Keratinocyte (primary cell): ENCODE data around the gene EIF3L. TPM values are rescaled to one million over a fixed set of nuclear protein-coding genes. Genes with fewer than 3 reads are reported as not detected.

ENCODE experiments used
- DNase-seq: peaks from one replicate; pipeline ENCODE4 v3.0.0-alpha.2; 2011; ENCODE audit warnings: low read depth, missing footprints, low spot score
- FAIRE-seq: peaks from 2 replicates; lab custom pipeline; 2011; peaks lifted over from hg19 to GRCh38; lab: Jason Lieb, UNC
- H2AFZ ChIP-seq: 2 replicates; pipeline ENCODE4 v1.6.0; 2012; ENCODE audit warnings: low read length, control low read depth, inconsistent platforms; ENCODE audit not compliant: control insufficient read depth
- H3K27ac ChIP-seq: 2 replicates; pipeline ENCODE4 v1.5.1; 2011; ENCODE audit warnings: low read length; ENCODE audit not compliant: control insufficient read depth, insufficient read depth
- H3K27me3 ChIP-seq: 3 replicates; pipeline ENCODE4 v1.6.0; 2011; ENCODE audit warnings: low read length; ENCODE audit not compliant: control insufficient read depth, insufficient read depth; ENCODE audit errors: extremely low read depth
- H3K36me3 ChIP-seq, 2 experiments: 2 replicates in 1 of 2; 3 replicates in 1 of 2; pipeline ENCODE4 v1.5.1; 2011; ENCODE audit warnings: low read length in 2 of 2, mild to moderate bottlenecking in 1 of 2; ENCODE audit not compliant: control insufficient read depth in 2 of 2, insufficient read depth in 2 of 2; ENCODE audit errors: extremely low read depth in 1 of 2
- H3K4me1 ChIP-seq: 3 replicates; pipeline ENCODE4 v1.5.1; 2011; ENCODE audit warnings: low read length; ENCODE audit not compliant: control insufficient read depth, insufficient read depth; ENCODE audit errors: extremely low read depth
- H3K4me2 ChIP-seq: 3 replicates; pipeline ENCODE4 v1.6.0; 2011; ENCODE audit warnings: low read depth, low read length; ENCODE audit not compliant: control insufficient read depth, insufficient read depth; ENCODE audit errors: extremely low read depth
- H3K4me3 ChIP-seq, 3 experiments: fragments of 200-600 bp in 1 of 3; sonication (generic) in 1 of 3; 2 replicates in 2 of 3; 3 replicates in 1 of 3; pipeline ENCODE4 v1.5.1; 2011 to 2016; ENCODE audit warnings: low read length in 3 of 3, mild to moderate bottlenecking in 3 of 3, control low read depth in 2 of 3, inconsistent platforms in 1 of 3, low read depth in 1 of 3, mixed read lengths in 1 of 3, mixed run types in 1 of 3, moderate library complexity in 1 of 3; ENCODE audit not compliant: control insufficient read depth in 2 of 3, insufficient read depth in 2 of 3; ENCODE audit errors: extremely low read depth in 1 of 3
- H3K79me2 ChIP-seq: 2 replicates; pipeline ENCODE4 v1.6.0; 2012; ENCODE audit warnings: low read length; ENCODE audit not compliant: control insufficient read depth, insufficient read depth
- H3K9ac ChIP-seq: 3 replicates; pipeline ENCODE4 v1.6.0; 2011; ENCODE audit warnings: low read length; ENCODE audit not compliant: control insufficient read depth, insufficient read depth; ENCODE audit errors: extremely low read depth
- H3K9me1 ChIP-seq: 3 replicates; pipeline ENCODE4 v1.6.0; 2011; ENCODE audit warnings: low read length; ENCODE audit not compliant: control insufficient read depth, insufficient read depth; ENCODE audit errors: extremely low read depth
- H3K9me3 ChIP-seq: 2 replicates; pipeline ENCODE4 v1.5.1; 2012; ENCODE audit warnings: low read depth, low read length; ENCODE audit not compliant: control insufficient read depth
- H4K20me1 ChIP-seq: 3 replicates; pipeline ENCODE4 v1.6.0; 2011; ENCODE audit warnings: low read length; ENCODE audit not compliant: control insufficient read depth, insufficient read depth; ENCODE audit errors: extremely low read depth
- EZH2 ChIP-seq: IDR thresholded peaks from one replicate; pipeline ENCODE4 v1.6.1; 2012; ENCODE audit warnings: inconsistent platforms, mild to moderate bottlenecking, low read length, moderate library complexity
- dilution Hi-C: fragments of 300-500 bp; cut with MboI; formaldehyde crosslinking; loops from one replicate; pipeline ENCODE4 v1.7.0; 2020; ENCODE audit warnings: low sequenced_read_pairs; ENCODE audit not compliant: extremely low pct_ligation_motif_present
- polyA plus RNA-seq, 5 experiments: library from polyadenylated mRNA; depleted of rRNA in 3 of 5; stranded (reverse) in 3 of 5; stranded (forward) in 1 of 5; unstranded in 1 of 5; fragments of >200 nt; gene quantifications; 1 replicate in 1 of 5; 2 replicates in 3 of 5; 3 replicates in 1 of 5; pipeline versions ENCODE4 v1.2.1 to v1.2.3, GENCODE V29; 2011 to 2012; ENCODE audit warnings: missing spikeins in 2 of 5, low read depth in 1 of 5, low replicate concordance in 1 of 5
- TF ChIP-seq, protein P1 (sequence below), 3 experiments: IDR thresholded peaks in 1 of 3; conservative IDR thresholded peaks in 1 of 3; optimal IDR thresholded peaks in 1 of 3; 2 replicates in 2 of 3; 3 replicates in 1 of 3; pipeline versions ENCODE3 to v1.5.1; 2011; ENCODE audit warnings: low read length in 3 of 3, mild to moderate bottlenecking in 3 of 3, moderate library complexity in 2 of 3, control low read depth in 1 of 3, inconsistent platforms in 1 of 3; ENCODE audit not compliant: insufficient read depth in 2 of 3; ENCODE audit errors: extremely low read depth in 1 of 3

The EIF3L gene
- polyA plus RNA-seq, 1 donor (not counting 4 experiments of a cell fraction or from before 2014, with no cell fraction given), result 639 TPM

DNA sequence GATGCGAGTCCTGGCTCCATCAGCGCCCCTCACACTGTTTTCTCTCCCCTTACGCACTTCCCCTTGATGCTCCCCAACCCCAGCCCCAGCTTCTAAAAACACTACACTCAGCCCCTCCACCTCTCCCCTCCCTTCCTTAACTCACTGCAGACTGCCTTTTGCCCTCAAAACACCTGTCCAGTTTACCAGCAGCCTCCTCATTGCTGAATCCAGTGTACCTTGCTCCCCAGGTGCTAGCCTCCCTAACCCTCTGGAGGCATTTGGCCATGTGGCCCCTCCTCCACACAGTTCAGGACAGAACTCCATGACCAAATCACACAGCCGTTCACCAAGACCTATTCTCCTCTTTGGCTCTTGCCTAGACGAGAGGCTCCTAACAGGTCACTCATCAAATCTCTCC is 28.9 kb upstream of the EIF3L start:
- Histone ChIP-seq H3K27me3 (peaks cover 30% of the 10 kb centered on the region), H3K9ac (no peak overlapping the region), H3K9me1 (no peaks in the 10 kb centered on the region), H3K36me3 (no peaks in the 10 kb centered on the region), H2AFZ (no peak overlapping the region), H3K4me2 (no peak overlapping the region), H3K27ac (no peak overlapping the region), H3K79me2 (no peaks in the 10 kb centered on the region), H3K4me1 (peaks cover 18% of the 10 kb centered on the region), H3K4me3 (no peak overlapping the region), H4K20me1 (no peaks in the 10 kb centered on the region), H3K9me3 (no peaks in the 10 kb centered on the region)
- dilution Hi-C loops, result no loop called here
- TF ChIP-seq EZH2, result no peak
- TF ChIP-seq, protein P1, sequence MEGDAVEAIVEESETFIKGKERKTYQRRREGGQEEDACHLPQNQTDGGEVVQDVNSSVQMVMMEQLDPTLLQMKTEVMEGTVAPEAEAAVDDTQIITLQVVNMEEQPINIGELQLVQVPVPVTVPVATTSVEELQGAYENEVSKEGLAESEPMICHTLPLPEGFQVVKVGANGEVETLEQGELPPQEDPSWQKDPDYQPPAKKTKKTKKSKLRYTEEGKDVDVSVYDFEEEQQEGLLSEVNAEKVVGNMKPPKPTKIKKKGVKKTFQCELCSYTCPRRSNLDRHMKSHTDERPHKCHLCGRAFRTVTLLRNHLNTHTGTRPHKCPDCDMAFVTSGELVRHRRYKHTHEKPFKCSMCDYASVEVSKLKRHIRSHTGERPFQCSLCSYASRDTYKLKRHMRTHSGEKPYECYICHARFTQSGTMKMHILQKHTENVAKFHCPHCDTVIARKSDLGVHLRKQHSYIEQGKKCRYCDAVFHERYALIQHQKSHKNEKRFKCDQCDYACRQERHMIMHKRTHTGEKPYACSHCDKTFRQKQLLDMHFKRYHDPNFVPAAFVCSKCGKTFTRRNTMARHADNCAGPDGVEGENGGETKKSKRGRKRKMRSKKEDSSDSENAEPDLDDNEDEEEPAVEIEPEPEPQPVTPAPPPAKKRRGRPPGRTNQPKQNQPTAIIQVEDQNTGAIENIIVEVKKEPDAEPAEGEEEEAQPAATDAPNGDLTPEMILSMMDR (optimal IDR thresholded peaks at IDR 0.05 in 1 of 3, IDR thresholded peaks at IDR 0.05 in 1 of 3, conservative IDR thresholded peaks at IDR 0.05 in 1 of 3; ENCODE audit: extremely low read depth in 1 of 3, insufficient read depth in 2 of 3, low read length in 3 of 3), result no peak
- FAIRE-seq (no peak), DNase-seq (no peak)

DNA sequence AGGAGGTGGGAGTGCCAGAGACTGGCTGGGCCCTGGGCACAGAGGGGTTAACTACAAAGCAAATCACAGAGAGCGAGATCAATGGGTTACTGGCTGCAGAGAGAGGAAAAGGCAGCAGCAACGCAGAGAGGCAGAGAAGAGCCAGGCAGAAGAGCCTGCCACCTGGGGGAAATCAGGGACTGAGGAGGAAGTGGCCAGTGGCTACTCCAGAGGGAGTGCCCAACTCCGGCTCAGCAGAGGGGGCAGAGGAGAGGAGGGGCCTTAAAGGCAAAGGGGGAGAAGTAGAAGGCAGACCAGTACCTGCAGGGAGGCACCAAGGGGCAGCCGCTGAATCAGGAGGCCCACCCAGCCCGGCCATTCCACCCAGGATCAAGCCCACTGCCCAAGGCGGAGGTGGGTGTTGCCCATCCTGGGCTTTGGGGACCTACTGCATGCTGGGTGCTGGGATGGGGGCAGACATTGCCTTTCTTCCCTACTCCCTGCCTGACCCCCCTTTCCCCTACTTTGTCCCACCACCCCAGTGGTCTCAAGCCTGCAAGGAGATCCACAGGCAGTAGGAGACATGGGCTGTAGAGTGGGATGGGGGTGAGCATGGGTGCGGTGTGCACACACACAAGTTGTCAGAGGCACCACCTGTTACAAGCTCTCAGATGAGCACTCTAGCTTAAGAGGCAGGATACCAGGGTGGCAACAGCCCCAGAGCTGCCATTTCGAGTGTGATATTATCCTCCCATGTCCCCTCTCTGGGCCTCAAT is 27.0 kb upstream of the EIF3L start:
- Histone ChIP-seq H3K4me2 (no peak overlapping the region), H4K20me1 (no peaks in the 10 kb centered on the region), H3K79me2 (no peaks in the 10 kb centered on the region), H3K9me3 (no peaks in the 10 kb centered on the region), H3K27ac (no peak overlapping the region), H3K4me1 (peaks cover 18% of the 10 kb centered on the region), H3K36me3 (peaks cover 0 to 3% of the 10 kb centered on the region in 2 experiments), H3K9ac (no peak overlapping the region), H3K4me3 (no peak overlapping the region), H3K9me1 (no peaks in the 10 kb centered on the region), H2AFZ (no peak overlapping the region), H3K27me3 (peaks cover 30% of the 10 kb centered on the region)
- dilution Hi-C loops, result no loop called here
- DNase-seq (no peak), FAIRE-seq (no peak)
- TF ChIP-seq, protein P1 (optimal IDR thresholded peaks at IDR 0.05 in 1 of 3, IDR thresholded peaks at IDR 0.05 in 1 of 3, conservative IDR thresholded peaks at IDR 0.05 in 1 of 3; ENCODE audit: extremely low read depth in 1 of 3, insufficient read depth in 2 of 3, low read length in 3 of 3), result no peak
- no peak for TF ChIP-seq EZH2
